ENCODE results near the gene CEL.

DNA sequence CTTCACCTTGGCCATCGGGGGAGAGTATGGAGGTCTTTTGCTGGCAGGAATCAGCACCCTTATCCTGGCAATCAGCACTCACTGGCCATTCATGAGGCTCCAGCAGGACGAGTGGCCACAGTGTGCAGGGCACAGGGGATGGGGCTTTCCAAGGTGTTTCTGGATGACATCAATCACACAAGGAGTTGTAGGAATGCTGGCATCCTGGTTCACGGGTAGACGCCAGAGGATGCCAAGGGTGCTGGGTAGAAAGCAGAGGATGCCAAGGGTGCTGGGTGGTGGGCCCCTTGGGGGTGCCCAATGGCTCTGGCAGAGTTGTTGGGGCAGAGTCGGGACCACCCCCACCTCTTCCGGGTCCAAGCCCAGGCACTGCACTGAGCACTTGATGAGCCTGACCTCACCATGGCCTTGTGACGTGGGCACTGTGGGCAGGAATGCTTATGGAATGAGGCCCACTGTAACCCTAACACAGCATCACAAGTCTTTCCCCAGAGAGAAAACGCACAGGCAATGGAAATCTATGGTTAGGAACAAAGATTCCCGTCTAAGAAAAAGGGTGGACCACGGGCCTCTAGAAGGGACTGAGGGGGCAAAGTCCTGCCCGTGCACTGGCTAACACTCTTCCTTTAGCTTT is 29.1 kb downstream of the CEL start:
- TF ChIP-seq, protein P1, sequence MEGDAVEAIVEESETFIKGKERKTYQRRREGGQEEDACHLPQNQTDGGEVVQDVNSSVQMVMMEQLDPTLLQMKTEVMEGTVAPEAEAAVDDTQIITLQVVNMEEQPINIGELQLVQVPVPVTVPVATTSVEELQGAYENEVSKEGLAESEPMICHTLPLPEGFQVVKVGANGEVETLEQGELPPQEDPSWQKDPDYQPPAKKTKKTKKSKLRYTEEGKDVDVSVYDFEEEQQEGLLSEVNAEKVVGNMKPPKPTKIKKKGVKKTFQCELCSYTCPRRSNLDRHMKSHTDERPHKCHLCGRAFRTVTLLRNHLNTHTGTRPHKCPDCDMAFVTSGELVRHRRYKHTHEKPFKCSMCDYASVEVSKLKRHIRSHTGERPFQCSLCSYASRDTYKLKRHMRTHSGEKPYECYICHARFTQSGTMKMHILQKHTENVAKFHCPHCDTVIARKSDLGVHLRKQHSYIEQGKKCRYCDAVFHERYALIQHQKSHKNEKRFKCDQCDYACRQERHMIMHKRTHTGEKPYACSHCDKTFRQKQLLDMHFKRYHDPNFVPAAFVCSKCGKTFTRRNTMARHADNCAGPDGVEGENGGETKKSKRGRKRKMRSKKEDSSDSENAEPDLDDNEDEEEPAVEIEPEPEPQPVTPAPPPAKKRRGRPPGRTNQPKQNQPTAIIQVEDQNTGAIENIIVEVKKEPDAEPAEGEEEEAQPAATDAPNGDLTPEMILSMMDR (IDR thresholded peaks at IDR 0.05; ENCODE audit: insufficient read depth, low read depth, low read length), result no peak
- TF ChIP-seq EZH2 (IDR thresholded peaks at IDR 0.05; ENCODE audit: insufficient read depth, low read length), result no peak
